GM23248 (cell line): Measurements from ENCODE around the gene TWNK.

Experiments used
- EZH2 ChIP-seq: fragments of 200-600 bp; sonication (generic); IDR thresholded peaks from 2 replicates; pipeline ENCODE4 v1.6.1; 2018; ENCODE audit warnings: antibody characterized with exemption, mild to moderate bottlenecking; ENCODE audit not compliant: insufficient read depth, poor library complexity, severe bottlenecking
- EZH2phosphoT487 ChIP-seq: fragments of 200-600 bp; sonication (generic); IDR thresholded peaks from 2 replicates; pipeline ENCODE4 v1.6.1; 2018; ENCODE audit warnings: antibody characterized with exemption, moderate library complexity, mild to moderate bottlenecking, low read depth; ENCODE audit not compliant: insufficient read depth

GRCh38 chr10:100988166-100988565, 823 bp downstream of the TWNK start:
- TF ChIP-seq EZH2 (no peak), EZH2phosphoT487 (no peak)
